ENCODE data around the gene PRDM16.
"Not testable (repeated sequence)": the region's sequence is repeated elsewhere in the genome, so short reads cannot be mapped to it uniquely, and the experiment has no call there.

The PRDM16 gene

GRCh38 chr1:3279182-3279470 lies 210.1 kb downstream of the PRDM16 start:
- DNase-seq (ENCODE audit: low read depth) = no peak

DNA sequence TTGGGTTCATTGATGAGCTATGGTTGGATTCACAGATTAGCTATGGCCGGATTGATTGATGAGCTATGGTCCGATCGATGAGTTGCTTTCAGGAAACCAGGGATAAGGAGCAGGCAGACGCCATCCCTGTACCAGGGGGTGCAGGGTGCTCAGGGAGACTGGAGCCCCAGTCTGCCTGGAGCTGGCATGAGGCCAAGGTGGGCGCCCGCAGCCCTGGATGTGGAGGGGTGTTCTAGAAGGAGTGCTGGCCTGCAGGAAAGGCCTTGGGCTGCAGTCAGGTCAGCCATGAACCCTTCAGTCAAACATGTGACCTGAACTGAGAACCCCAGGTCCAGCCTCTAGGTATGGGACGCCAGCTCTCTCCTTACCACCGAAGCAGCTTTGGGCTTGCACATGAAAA lies 212.7 kb downstream of the PRDM16 start:
- no peak for DNase-seq (ENCODE audit: low read depth)

GRCh38 chr1:3282186-3282585 lies 213.2 kb downstream of the PRDM16 start:
- no peak for DNase-seq (ENCODE audit: low read depth)

DNA sequence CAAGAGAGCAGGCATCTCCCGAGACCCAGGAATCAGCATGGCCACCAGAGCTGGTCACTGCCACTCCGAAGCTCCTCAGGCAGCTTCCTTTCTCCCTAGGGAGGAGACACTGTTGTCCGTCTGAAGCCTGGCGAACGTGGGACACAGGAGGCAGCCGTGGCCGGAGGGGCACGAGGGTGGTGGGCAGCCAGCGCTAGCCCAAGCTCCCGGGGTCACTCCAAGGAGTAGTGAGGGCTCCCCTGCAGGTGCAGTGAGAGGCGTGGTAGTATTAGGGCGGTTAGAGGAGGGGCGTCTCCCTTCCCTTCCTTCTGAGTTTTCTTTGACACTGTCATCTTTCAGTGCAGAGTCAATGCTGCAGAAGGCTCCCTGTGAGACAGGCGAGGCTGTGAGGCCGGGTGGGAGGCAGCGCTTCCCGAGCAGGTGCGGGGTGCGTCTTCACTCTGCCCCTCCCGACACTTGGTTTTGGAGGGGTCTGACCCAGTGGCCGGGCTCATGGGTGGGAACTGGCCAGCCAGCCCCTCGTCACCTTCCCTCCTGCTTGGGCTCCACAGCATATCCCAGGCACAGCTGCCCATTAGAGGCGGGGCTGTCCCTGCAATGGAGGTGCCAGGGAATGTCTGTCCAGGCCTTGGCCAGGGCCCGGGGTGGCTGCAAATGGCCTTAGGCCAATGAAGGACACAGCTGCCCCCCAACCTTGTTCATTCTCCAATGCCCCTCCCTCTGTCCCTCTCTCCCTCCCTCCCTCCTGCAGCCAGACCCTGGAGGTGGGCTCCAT lies 213.8 kb downstream of the PRDM16 start:
- DNase-seq (ENCODE audit: low read depth) = no peak

- DNase-seq (ENCODE audit: low read depth) = no peak
These were observed 214.8 kb downstream of the PRDM16 start for GRCh38 chr1:3283849-3284248.

- no peak for DNase-seq (ENCODE audit: low read depth)
These were observed 215.7 kb downstream of the PRDM16 start for GRCh38 chr1:3284691-3285090.

GRCh38 chr1:3285106-3285740 lies 216.2 kb downstream of the PRDM16 start:
- no peak for DNase-seq (ENCODE audit: low read depth)

DNA sequence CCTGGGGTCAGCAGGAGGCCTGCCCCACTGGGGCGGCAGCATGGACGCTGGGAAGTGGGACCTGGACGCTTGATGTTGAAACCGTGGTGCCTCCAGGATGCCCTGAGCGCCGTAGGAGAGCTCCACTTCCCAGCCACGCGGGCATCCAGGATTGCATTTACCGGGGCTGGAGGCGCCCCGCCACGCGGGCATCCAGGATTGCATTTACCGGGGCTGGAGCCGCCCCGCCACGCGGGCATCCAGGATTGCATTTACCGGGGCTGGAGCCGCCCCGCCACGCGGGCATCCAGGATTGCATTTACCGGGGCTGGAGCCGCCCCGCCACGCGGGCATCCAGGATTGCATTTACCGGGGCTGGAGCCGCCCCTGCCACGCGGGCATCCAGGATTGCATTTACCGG lies 218.1 kb downstream of the PRDM16 start:
- DNase-seq (ENCODE audit: low read depth) = not testable (repeated sequence)

DNA sequence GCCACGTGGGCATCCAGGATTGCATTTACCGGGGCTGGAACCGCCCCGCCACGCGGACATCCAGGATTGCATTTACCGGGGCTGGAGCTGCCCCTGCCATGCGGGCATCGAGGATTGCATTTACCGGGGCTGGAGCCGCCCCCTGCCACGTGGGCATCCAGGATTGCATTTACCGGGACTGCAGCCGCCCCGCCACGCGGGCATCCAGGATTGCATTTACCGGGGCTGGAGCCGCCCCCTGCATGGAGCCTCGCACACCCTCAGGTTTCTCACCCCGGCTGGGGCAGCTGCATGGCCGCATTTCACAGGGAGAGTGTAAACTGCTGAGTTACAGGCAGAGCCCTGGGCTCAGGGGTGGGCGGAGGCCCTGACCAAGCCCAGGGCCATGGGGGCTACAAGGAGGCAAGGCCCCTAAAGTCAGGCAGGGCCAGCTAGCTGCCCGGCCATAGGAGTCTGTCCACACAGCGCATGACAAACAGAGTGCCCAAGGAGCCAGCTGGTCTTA lies 218.7 kb downstream of the PRDM16 start:
- DNase-seq (ENCODE audit: low read depth) = no peak

DNA sequence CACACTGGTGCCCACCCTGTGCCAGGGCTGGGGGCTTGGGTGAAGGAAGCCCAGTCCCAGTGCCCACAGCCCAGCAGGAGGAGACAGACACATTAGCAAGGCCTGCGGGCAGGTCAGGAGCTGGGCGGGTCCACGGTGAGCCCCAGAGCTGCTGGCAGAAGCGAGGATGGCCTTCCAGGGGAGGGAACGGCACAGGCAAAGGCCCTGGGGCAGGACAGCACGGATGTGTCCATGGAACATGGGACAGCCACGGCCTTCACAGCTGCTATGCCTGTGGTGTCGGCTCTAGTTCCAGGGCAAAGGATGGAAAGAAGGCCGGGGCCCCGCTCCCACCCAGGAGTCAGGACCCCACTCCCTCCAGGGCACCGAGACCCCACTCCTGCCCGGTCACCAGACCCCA lies 220.5 kb downstream of the PRDM16 start:
- no peak for DNase-seq (ENCODE audit: low read depth)

DNA sequence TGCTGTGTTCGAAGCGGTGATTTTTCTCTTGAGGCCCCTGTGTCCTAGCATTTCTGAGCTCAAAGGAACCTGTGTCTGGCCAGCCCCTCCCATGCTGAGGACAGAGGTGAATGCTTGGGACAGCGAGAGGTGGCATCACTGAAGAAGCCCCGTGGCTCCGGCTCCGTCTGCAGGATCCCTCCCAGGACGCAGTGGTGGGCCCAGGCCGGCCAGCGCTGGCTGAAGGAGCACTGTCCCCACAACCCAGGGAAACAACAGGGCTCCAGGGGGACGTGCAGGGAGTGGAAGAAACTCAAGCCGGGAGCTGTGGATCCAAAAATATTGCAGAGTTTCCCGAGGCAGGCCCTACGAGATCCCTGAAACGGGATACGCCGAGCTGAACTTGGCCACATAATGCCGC lies 221.4 kb downstream of the PRDM16 start:
- no peak for DNase-seq (ENCODE audit: low read depth)

DNA sequence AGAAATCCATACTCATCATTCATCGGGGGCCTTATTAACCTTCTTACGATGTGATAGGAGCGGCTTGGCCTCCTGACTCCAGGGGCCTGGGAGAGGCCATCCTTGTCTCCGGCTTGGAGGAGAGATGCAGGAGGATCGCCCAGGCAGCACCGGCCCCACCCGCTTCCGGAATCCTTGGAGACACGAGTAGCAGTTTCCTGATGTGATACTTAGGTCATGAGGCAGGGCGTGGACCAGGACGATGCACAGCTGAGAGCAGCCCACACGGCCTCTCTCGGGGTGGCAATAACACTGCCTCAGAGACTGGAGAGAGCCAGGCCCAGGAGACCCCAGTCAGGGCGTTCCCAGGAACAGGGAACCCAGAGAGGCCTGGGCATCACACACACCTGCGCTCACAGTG lies 221.9 kb downstream of the PRDM16 start:
- DNase-seq (ENCODE audit: low read depth) = no peak

GRCh38 chr1:3292051-3292722 lies 223.2 kb downstream of the PRDM16 start:
- no peak for DNase-seq (ENCODE audit: low read depth)

DNA sequence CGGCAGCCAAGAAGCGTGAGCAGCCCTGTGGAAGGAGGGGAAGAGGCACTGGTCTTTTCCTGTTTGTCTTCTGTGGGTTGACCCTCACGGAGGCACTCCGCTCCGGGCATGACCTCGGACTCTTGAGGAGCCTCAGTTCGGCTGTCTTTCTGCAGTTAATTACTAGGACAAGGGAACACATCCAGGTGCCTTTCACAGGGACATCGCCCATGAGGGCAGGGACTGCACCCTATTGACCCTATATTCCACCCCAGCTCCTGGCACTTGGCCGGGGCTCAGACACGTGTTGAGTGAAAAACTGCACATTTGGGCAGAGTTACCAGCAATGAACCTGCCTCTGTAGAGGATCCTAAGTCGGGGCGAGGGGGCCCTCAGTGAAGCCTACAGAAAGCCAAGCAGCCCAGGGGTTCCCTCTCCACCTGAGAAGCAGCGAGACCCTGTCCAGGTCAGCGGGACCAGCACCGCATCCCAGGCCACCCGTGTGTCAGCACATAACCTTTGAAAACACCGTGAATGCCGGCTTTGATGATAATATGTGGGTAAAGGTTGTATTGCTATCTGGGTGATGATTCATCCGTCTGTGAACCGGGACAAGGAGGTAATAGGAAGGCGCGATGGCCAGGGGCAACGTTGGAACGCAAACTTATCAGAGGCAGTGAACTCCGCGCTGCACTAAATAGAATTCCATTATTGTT lies 224.0 kb downstream of the PRDM16 start:
- DNase-seq (ENCODE audit: low read depth) = no peak

GRCh38 chr1:3293563-3294080 lies 224.6 kb downstream of the PRDM16 start:
- DNase-seq (ENCODE audit: low read depth) = no peak

GRCh38 chr1:3294450-3294849 lies 225.4 kb downstream of the PRDM16 start:
- no peak for DNase-seq (ENCODE audit: low read depth)

GRCh38 chr1:3295846-3296245 lies 226.8 kb downstream of the PRDM16 start:
- DNase-seq (ENCODE audit: low read depth) = no peak

GRCh38 chr1:3296326-3296725 lies 227.3 kb downstream of the PRDM16 start:
- DNase-seq (ENCODE audit: low read depth) = no peak

GRCh38 chr1:3296826-3297225 lies 227.8 kb downstream of the PRDM16 start:
- DNase-seq (ENCODE audit: low read depth) = no peak

- DNase-seq (ENCODE audit: low read depth) = no peak
These were observed 228.8 kb downstream of the PRDM16 start for GRCh38 chr1:3297756-3298155.

DNA sequence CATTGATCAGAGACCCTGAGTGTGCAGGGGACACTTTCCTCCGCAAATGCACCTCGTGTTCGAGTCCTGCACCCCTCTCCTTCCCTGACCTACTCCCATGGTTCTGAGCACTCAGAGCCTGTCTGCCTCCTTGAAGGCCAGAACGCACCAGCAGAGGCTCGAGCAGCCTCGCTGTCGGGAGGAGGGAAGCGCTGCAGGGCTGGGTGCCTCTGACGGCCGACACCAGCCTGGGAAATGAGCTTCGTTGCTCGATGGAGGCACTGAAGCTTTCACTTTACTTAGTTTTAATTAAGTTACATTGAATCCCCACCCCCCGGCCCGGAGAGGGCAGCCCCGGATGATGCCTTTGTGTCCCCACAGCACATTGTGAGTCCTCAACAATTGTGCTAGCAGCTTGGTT lies 229.2 kb downstream of the PRDM16 start:
- DNase-seq (ENCODE audit: low read depth) = no peak

- no peak for DNase-seq (ENCODE audit: low read depth)
These were observed 235.2 kb downstream of the PRDM16 start for GRCh38 chr1:3304246-3304645.
